ENCODE results near the gene TGFBR2.

TGFBR2 gene

DNA sequence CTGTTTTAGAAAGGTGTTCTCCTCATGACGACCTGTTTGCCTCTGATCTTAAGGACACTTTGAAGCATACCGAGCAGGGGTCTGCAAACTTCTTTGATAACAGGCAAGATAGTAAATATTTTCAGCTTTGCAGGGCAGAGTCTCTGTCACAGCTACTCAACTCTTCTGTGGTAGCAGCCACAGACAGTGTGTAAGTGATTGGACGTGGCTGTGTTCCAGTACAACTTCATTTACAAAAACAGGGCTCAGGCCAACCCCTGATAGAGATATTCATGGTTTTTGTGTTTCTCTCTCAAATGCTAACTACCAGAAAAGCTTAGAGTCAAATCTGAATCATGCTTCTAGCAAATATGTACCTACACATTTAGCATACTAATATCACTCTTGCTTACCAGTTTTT lies 51.5 kb downstream of the TGFBR2 start:
- TF ChIP-seq, protein P1, sequence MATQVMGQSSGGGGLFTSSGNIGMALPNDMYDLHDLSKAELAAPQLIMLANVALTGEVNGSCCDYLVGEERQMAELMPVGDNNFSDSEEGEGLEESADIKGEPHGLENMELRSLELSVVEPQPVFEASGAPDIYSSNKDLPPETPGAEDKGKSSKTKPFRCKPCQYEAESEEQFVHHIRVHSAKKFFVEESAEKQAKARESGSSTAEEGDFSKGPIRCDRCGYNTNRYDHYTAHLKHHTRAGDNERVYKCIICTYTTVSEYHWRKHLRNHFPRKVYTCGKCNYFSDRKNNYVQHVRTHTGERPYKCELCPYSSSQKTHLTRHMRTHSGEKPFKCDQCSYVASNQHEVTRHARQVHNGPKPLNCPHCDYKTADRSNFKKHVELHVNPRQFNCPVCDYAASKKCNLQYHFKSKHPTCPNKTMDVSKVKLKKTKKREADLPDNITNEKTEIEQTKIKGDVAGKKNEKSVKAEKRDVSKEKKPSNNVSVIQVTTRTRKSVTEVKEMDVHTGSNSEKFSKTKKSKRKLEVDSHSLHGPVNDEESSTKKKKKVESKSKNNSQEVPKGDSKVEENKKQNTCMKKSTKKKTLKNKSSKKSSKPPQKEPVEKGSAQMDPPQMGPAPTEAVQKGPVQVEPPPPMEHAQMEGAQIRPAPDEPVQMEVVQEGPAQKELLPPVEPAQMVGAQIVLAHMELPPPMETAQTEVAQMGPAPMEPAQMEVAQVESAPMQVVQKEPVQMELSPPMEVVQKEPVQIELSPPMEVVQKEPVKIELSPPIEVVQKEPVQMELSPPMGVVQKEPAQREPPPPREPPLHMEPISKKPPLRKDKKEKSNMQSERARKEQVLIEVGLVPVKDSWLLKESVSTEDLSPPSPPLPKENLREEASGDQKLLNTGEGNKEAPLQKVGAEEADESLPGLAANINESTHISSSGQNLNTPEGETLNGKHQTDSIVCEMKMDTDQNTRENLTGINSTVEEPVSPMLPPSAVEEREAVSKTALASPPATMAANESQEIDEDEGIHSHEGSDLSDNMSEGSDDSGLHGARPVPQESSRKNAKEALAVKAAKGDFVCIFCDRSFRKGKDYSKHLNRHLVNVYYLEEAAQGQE (IDR thresholded peaks at IDR 0.05; ENCODE audit: low read depth), result no peak
- TF ChIP-seq NFIC (IDR thresholded peaks at IDR 0.05), result no peak
- no peak for TF ChIP-seq TCF12 (IDR thresholded peaks at IDR 0.05; ENCODE audit: low read depth)
- TF ChIP-seq TAF1 (IDR thresholded peaks at IDR 0.05; ENCODE audit: low read depth), result no peak
- TF ChIP-seq, protein P2, sequence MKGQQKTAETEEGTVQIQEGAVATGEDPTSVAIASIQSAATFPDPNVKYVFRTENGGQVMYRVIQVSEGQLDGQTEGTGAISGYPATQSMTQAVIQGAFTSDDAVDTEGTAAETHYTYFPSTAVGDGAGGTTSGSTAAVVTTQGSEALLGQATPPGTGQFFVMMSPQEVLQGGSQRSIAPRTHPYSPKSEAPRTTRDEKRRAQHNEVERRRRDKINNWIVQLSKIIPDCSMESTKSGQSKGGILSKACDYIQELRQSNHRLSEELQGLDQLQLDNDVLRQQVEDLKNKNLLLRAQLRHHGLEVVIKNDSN (IDR thresholded peaks at IDR 0.05), result no peak
- no peak for TF ChIP-seq CEBPB (IDR thresholded peaks at IDR 0.05)

DNA sequence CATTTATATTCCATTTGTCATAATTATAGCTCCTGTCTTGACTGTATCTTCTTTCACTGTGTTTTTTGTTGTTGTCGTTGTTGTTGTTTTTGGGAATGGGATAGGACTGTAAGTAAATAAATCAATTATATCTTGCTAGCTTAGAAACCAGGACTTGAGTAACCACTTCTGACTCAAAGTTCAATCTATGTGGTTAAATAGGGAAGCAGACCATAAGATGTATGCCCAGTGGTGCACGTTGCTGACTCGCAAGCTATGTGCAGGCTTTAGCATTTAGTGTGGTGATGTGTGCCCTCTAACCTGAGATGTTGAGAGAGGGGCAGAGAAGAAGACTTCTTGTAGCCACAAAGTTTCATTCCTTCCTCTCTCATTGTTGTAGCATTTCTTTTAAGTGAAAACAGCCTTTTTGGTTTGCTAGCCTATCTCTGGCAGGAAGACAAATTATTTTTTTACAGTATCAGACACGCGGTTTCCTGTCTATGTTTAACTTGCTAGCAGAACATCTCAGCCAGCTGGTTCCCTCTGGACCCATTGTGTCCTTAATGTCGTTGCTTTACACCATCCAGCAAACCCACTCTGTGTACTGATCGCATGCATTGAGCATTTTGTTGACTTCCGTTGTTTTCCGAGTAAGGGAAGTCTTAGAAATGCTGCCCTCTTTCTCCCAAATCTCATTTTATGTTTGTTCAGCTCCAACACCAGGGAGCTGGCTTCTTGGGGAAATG lies 52.1 kb downstream of the TGFBR2 start:
- TF ChIP-seq TEAD4 (IDR thresholded peaks at IDR 0.05), result no peak

DNA sequence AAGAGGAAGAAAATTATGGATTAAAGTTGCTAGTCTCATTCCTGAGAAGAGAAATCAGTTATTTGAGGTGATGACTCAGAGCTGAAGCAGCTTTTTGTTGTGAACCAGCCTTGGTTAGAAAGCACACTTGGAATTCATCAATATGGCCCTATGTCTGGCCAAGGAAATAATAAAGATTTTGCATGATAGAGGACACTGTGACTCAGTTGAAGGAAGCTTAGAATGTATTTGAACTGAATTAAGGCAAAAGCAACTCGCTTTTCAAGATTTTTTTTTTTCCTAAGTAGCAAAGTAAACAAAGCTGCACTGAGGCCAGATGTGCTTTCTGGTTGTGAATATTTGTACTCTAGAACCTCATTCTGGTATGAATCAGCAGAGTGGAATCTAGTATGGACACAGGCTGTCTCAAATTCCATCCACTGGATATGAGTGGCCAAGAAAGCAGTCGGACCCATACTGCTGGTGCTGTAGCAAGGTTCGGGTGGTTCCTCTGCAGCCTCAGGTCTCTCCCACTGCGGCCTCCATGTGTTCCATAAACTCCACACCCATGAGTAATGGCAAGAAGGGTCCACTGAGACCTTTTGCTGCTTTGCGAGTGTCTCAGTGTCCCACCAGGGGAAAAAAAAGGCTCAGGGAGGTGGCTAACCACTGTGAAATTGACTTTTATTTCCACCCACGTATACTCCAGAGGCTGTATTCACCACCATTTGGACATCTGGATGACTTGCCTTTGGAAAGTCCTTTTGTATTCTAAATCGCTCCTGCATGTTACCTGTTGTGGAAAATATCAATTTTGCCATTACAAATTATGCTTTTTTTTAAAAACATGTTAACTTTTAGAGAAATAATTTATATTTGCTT lies 53.1 kb downstream of the TGFBR2 start:
- TF ChIP-seq TAF1 (IDR thresholded peaks at IDR 0.05; ENCODE audit: low read depth) (no peak), EGR1 (IDR thresholded peaks at IDR 0.05) (no peak), FOXM1 (IDR thresholded peaks at IDR 0.05; ENCODE audit: borderline replicate concordance, low read depth) (no peak), EP300 (IDR thresholded peaks at IDR 0.05; ENCODE audit: borderline replicate concordance) (peak; percentile 38), TCF12 (IDR thresholded peaks at IDR 0.05; ENCODE audit: low read depth) (peak; percentile 39), CREB1 (IDR thresholded peaks at IDR 0.05; ENCODE audit: low read depth) (no peak), YY1 (IDR thresholded peaks at IDR 0.05; ENCODE audit: low read depth) (no peak), RAD21 (IDR thresholded peaks at IDR 0.05; ENCODE audit: low read depth) (no peak; the same call in 1 of the 2 replicates), TEAD4 (IDR thresholded peaks at IDR 0.05) (peak; percentile 42), NFIC (IDR thresholded peaks at IDR 0.05) (no peak; the same call in 1 of the 2 replicates), CEBPB (IDR thresholded peaks at IDR 0.05) (no peak), ZBTB7A (IDR thresholded peaks at IDR 0.05; ENCODE audit: low read depth) (no peak)
- TF ChIP-seq, protein P3, sequence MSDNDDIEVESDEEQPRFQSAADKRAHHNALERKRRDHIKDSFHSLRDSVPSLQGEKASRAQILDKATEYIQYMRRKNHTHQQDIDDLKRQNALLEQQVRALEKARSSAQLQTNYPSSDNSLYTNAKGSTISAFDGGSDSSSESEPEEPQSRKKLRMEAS (IDR thresholded peaks at IDR 0.05), result no peak
- TF ChIP-seq, protein P1 (IDR thresholded peaks at IDR 0.05; ENCODE audit: low read depth), result no peak
- TF ChIP-seq, protein P2 (IDR thresholded peaks at IDR 0.05), result no peak

DNA sequence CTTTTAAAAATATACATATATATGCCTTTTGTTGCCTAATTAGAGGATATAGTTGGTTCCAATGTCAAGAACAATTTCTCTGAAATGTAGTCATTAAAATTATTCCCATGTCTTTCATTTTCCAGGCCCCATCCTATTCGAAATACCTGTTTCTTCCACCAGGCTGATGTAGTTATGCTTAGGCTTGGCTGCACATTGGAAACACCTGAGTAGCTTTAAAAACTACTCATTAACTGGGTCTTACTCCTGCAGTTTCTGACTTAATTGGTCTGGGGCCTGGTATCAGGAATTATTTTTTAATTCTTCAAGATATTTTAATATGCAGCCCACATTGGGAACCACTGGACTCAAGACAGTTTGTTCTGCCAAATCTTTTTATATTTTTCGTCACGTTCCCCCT lies 53.7 kb downstream of the TGFBR2 start:
- TF ChIP-seq, protein P3 (IDR thresholded peaks at IDR 0.05), result no peak
- no peak for TF ChIP-seq CEBPB (IDR thresholded peaks at IDR 0.05)

DNA sequence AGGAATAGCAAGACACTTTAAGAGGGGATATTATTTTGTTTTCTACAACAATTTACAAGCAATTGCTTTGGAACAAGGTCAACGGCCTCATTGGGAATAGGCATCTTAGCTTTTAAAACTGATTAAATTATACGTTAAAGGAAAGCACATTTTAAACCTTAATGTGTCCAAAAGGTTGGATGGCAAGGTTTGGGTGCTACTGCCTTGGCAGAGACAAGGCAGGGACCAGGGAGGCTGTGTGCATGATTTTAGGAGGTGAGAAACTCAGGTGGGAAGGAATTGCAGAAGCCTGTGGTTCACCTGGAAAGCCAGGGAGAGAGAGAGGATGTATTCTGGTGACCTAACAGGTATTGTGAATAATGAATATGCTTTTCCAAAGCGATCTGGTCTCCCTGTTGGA lies 54.3 kb downstream of the TGFBR2 start:
- no peak for TF ChIP-seq EP300 (IDR thresholded peaks at IDR 0.05; ENCODE audit: borderline replicate concordance)
- no peak for TF ChIP-seq NFIC (IDR thresholded peaks at IDR 0.05)
- TF ChIP-seq EGR1 (IDR thresholded peaks at IDR 0.05), result no peak
- TF ChIP-seq TCF12 (IDR thresholded peaks at IDR 0.05; ENCODE audit: low read depth), result no peak
- no peak for TF ChIP-seq YY1 (IDR thresholded peaks at IDR 0.05; ENCODE audit: low read depth)
- TF ChIP-seq TAF1 (IDR thresholded peaks at IDR 0.05; ENCODE audit: low read depth), result no peak
- no peak for TF ChIP-seq CREB1 (IDR thresholded peaks at IDR 0.05; ENCODE audit: low read depth)
- TF ChIP-seq RAD21 (IDR thresholded peaks at IDR 0.05; ENCODE audit: low read depth), result no peak
- TF ChIP-seq TEAD4 (IDR thresholded peaks at IDR 0.05), result no peak
- TF ChIP-seq, protein P2 (IDR thresholded peaks at IDR 0.05), result no peak
- TF ChIP-seq FOXM1 (IDR thresholded peaks at IDR 0.05; ENCODE audit: borderline replicate concordance, low read depth), result no peak
- TF ChIP-seq, protein P1 (IDR thresholded peaks at IDR 0.05; ENCODE audit: low read depth), result no peak
- TF ChIP-seq ZBTB7A (IDR thresholded peaks at IDR 0.05; ENCODE audit: low read depth), result no peak
- TF ChIP-seq, protein P3 (IDR thresholded peaks at IDR 0.05), result no peak
- TF ChIP-seq CEBPB (IDR thresholded peaks at IDR 0.05), result no peak
